Right ventricle myocardium superior (tissue), 1 donor: ENCODE results near the gene NCLN. TPM values are rescaled to one million over a fixed set of nuclear protein-coding genes. Genes with fewer than 3 reads are reported as not detected.
"Not testable (repeated sequence)": the region's sequence is repeated elsewhere in the genome, so short reads cannot be mapped to it uniquely, and the experiment has no call there.

Experiments used
- ATAC-seq: fragments of 200-7000 bp; cut with Tn5 transposase; one replicate; pipeline ENCODE4 v1.9.1; 2020; ENCODE audit warnings: mild to moderate bottlenecking; ENCODE audit not compliant: poor library complexity
- DNase-seq: peaks from one replicate; pipeline ENCODE4 v3.0.0-alpha.2; 2020
- intact Hi-C: fragments of 100-400 bp; cut with DNase I; formaldehyde crosslinking; loops from one replicate; pipeline ENCODE4 v1.11.2; 2022
- total RNA-seq: library from RNA; stranded (reverse); fragmentation: NEBNext Ultra II Directional; extraction: Animal tissue kit (Norgen Biotek cat#: 25700); gene quantifications from one replicate; pipeline ENCODE4 v1.2.1, GENCODE V29; 2021
- donor health status: DM: no; HTN: yes; CAD: no; lungs with severe emphysema.

NCLN gene
- total RNA-seq, 1 donor from 2014 or later: 24.9 TPM

- ATAC-seq: no peak
Observed at GRCh38 chr19:3176715-3177501, 8.8 kb upstream of the NCLN start.

GRCh38 chr19:3178377-3178972 lies 7.3 kb upstream of the NCLN start, which contains the start of gene S1PR4:
TSS of gene S1PR4 (plus strand) at chr19:3178769. CDS start at chr19:3178793, 24 bp downstream.
- intact Hi-C loops: no loop called here
- DNase-seq (no peak), ATAC-seq (peak; percentile 16)

More at GRCh38 chr19:3176715-3177501, 8.8 kb upstream of the NCLN start:
- intact Hi-C loops: no loop called here
- no peak for DNase-seq

- ATAC-seq (peak; percentile 18), DNase-seq (no peak)
- intact Hi-C loops: no loop called here
Observed at GRCh38 chr19:3178973-3179738, 6.6 kb upstream of the NCLN start.

DNA sequence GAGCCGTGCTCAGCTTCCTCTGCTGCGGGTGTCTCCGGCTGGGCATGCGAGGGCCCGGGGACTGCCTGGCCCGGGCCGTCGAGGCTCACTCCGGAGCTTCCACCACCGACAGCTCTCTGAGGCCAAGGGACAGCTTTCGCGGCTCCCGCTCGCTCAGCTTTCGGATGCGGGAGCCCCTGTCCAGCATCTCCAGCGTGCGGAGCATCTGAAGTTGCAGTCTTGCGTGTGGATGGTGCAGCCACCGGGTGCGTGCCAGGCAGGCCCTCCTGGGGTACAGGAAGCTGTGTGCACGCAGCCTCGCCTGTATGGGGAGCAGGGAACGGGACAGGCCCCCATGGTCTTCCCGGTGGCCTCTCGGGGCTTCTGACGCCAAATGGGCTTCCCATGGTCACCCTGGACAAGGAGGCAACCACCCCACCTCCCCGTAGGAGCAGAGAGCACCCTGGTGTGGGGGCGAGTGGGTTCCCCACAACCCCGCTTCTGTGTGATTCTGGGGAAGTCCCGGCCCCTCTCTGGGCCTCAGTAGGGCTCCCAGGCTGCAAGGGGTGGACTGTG lies 5.9 kb upstream of the NCLN start:
- ATAC-seq (no peak), DNase-seq (no peak)
- intact Hi-C loops: no loop called here

DNA sequence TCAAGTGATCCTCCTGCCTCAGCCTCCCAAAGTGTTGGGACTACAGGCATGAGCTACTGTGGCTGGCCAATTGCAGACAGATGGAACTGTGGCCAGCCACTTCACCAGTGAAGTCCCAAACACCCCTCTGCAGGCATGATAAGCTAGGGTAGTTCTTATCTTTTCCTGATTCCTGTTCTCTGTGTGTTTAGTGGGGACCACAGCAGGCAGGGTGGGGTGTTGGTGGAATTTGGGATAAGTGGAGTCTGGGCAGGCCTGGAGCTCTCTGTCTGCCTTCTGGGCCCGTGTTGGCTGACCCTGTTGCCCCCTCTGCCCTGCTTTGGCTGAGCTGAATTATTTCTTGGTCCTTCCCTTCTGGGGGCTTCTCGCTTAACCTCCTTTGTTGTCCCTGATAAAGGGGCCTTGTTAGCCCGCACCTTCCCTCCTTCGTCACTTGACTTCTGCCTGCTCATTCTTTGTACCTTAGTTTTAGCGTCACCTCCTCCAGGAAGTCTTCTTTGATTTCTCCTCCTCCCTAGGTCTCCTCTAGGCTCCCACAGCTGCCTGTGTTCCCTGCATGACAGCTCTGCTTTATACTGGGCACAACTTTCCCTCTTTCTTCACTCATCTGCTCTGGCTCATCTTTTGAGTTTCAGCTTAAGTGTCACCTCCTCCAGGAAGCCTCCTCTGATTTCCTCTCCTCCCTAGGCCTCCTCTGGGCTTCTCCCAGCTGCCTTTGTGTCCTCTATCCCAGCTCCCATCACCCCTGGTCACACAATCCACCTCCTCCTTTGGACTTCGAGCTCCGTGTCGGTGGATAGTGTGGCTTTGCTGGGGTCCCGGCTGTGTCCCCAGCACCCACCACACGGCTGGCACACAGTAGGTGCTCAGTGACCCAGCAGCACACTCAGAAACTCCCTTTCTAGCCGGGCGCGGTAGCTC lies 1.7 kb upstream of the NCLN start:
- DNase-seq: no peak
- intact Hi-C loops: no loop called here
- ATAC-seq: no peak

GRCh38 chr19:3184847-3185460 lies 776 bp upstream of the NCLN start:
- peak; percentile 83 for DNase-seq
- peak; percentile 63 for ATAC-seq
- intact Hi-C loops: no loop called here

GRCh38 chr19:3186160-3186688 lies 494 bp downstream of the NCLN start:
- intact Hi-C loops: no loop called here
- no peak for DNase-seq
- ATAC-seq: peak; percentile 6

- no peak for ATAC-seq
- DNase-seq: no peak
- intact Hi-C loops: no loop called here
Observed at GRCh38 chr19:3186891-3187661, 1.3 kb downstream of the NCLN start.

- intact Hi-C loops: no loop called here
- DNase-seq (no peak), ATAC-seq (no peak)
Observed at GRCh38 chr19:3187662-3188511, 2.2 kb downstream of the NCLN start.

GRCh38 chr19:3188627-3189596 lies 3.2 kb downstream of the NCLN start:
- no peak for DNase-seq

GRCh38 chr19:3189702-3190469 lies 4.2 kb downstream of the NCLN start:
- DNase-seq: no peak
- intact Hi-C loops: no loop called here

More at GRCh38 chr19:3188627-3189596, 3.2 kb downstream of the NCLN start:
- ATAC-seq: no peak
- intact Hi-C loops: no loop called here

GRCh38 chr19:3190470-3190770 lies 4.7 kb downstream of the NCLN start:
- intact Hi-C loops: no loop called here
- no peak for ATAC-seq
- no peak for DNase-seq

More at GRCh38 chr19:3189702-3190469, 4.2 kb downstream of the NCLN start:
- ATAC-seq: no peak

DNA sequence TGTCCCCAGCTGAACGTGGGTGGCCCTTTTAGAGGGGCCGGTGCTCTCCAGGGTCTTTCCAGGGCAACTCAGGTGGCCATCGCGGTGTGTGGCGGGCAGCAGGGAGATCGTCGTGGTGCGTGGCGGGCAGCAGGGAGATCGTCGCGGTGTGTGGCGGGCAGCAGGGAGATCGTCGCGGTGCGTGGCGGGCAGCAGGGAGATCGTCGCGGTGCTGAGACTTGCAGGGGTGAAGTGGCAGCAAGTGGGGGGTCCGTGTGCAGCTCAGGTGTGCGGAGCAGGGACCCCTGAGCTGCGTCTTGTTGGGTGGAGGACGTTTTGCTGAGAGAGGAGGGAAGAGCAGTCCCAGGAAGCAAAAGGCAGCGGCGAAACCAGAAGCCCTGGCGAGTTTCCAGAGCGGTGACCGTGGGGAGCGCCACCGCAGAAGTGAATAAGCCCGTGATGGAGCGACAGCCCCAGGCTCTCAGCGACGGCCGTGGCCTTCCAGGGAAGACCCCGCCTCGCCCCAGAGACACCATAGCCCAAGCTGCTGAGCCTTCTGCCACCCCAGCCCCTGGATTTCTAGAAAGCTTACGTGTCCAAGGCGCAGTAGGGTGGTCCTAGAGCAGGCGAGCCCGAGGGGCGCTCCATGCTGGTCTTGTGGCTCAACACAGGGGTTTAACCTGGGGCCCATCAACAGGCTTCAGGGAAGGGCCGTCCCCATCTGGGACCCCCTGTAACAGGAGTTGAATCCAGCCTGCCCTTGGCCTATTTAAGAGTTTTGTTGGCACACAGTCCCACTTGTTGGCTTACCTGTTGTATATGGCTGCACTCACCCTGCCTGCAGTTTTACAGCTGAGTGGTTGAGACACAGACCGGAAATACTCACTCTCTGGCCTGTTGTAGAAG lies 5.4 kb downstream of the NCLN start:
- intact Hi-C loops: no loop called here
- no peak for DNase-seq
- ATAC-seq: no peak

GRCh38 chr19:3191806-3192104 lies 6.0 kb downstream of the NCLN start:
- ATAC-seq, DNase-seq, intact Hi-C loops: not testable (repeated sequence)
